ENCODE measurements around the gene SLC25A38. TPM values are rescaled to one million over a fixed set of nuclear protein-coding genes. Genes with fewer than 3 reads are reported as not detected.
A peak's percentile ranks its signal among the peaks of the same experiment; 100 is the strongest.

SLC25A38 gene
- total and polyA plus RNA-seq, 10 of the 15 experiments (the other 5 are each of a cell fraction or from before 2014, with no cell fraction given) = 15.2 to 55.2 (median 39.2) TPM

GRCh38 chr3:39378088-39378487 lies 5.1 kb upstream of the SLC25A38 start (continued):
- TF ChIP-seq IRF5 (IDR thresholded peaks at IDR 0.05; ENCODE audit: borderline replicate concordance) (no peak), ASH2L (IDR thresholded peaks at IDR 0.05; ENCODE audit: borderline replicate concordance, low read depth) (no peak), FOXM1 (IDR thresholded peaks at IDR 0.05; ENCODE audit: low read depth, low read length) (0 out of 2 replicates have a peak, but pooled peaks have one; percentile 34), ZNF384 (IDR thresholded peaks at IDR 0.05; ENCODE audit: borderline replicate concordance, low read depth, low read length) (no peak), CREM (IDR thresholded peaks at IDR 0.05; ENCODE audit: low read depth) (no peak)
- TF ChIP-seq, protein P1, sequence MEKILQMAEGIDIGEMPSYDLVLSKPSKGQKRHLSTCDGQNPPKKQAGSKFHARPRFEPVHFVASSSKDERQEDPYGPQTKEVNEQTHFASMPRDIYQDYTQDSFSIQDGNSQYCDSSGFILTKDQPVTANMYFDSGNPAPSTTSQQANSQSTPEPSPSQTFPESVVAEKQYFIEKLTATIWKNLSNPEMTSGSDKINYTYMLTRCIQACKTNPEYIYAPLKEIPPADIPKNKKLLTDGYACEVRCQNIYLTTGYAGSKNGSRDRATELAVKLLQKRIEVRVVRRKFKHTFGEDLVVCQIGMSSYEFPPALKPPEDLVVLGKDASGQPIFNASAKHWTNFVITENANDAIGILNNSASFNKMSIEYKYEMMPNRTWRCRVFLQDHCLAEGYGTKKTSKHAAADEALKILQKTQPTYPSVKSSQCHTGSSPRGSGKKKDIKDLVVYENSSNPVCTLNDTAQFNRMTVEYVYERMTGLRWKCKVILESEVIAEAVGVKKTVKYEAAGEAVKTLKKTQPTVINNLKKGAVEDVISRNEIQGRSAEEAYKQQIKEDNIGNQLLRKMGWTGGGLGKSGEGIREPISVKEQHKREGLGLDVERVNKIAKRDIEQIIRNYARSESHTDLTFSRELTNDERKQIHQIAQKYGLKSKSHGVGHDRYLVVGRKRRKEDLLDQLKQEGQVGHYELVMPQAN (conservative IDR thresholded peaks at IDR 0.05) = no peak
- TF ChIP-seq, protein P2, sequence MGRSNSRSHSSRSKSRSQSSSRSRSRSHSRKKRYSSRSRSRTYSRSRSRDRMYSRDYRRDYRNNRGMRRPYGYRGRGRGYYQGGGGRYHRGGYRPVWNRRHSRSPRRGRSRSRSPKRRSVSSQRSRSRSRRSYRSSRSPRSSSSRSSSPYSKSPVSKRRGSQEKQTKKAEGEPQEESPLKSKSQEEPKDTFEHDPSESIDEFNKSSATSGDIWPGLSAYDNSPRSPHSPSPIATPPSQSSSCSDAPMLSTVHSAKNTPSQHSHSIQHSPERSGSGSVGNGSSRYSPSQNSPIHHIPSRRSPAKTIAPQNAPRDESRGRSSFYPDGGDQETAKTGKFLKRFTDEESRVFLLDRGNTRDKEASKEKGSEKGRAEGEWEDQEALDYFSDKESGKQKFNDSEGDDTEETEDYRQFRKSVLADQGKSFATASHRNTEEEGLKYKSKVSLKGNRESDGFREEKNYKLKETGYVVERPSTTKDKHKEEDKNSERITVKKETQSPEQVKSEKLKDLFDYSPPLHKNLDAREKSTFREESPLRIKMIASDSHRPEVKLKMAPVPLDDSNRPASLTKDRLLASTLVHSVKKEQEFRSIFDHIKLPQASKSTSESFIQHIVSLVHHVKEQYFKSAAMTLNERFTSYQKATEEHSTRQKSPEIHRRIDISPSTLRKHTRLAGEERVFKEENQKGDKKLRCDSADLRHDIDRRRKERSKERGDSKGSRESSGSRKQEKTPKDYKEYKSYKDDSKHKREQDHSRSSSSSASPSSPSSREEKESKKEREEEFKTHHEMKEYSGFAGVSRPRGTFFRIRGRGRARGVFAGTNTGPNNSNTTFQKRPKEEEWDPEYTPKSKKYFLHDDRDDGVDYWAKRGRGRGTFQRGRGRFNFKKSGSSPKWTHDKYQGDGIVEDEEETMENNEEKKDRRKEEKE (IDR thresholded peaks at IDR 0.05) = no peak
- TF ChIP-seq, protein P3, sequence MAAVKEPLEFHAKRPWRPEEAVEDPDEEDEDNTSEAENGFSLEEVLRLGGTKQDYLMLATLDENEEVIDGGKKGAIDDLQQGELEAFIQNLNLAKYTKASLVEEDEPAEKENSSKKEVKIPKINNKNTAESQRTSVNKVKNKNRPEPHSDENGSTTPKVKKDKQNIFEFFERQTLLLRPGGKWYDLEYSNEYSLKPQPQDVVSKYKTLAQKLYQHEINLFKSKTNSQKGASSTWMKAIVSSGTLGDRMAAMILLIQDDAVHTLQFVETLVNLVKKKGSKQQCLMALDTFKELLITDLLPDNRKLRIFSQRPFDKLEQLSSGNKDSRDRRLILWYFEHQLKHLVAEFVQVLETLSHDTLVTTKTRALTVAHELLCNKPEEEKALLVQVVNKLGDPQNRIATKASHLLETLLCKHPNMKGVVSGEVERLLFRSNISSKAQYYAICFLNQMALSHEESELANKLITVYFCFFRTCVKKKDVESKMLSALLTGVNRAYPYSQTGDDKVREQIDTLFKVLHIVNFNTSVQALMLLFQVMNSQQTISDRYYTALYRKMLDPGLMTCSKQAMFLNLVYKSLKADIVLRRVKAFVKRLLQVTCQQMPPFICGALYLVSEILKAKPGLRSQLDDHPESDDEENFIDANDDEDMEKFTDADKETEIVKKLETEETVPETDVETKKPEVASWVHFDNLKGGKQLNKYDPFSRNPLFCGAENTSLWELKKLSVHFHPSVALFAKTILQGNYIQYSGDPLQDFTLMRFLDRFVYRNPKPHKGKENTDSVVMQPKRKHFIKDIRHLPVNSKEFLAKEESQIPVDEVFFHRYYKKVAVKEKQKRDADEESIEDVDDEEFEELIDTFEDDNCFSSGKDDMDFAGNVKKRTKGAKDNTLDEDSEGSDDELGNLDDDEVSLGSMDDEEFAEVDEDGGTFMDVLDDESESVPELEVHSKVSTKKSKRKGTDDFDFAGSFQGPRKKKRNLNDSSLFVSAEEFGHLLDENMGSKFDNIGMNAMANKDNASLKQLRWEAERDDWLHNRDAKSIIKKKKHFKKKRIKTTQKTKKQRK (IDR thresholded peaks at IDR 0.05; ENCODE audit: low read depth, low read length) = no peak
